ENCODE results near the gene AHCTF1. TPM values are rescaled to one million over a fixed set of nuclear protein-coding genes. Genes with fewer than 3 reads are reported as not detected.

Gene AHCTF1
- total and polyA plus RNA-seq, 8 donors, result 22.4 to 62.5 (median 49.5) TPM

DNA sequence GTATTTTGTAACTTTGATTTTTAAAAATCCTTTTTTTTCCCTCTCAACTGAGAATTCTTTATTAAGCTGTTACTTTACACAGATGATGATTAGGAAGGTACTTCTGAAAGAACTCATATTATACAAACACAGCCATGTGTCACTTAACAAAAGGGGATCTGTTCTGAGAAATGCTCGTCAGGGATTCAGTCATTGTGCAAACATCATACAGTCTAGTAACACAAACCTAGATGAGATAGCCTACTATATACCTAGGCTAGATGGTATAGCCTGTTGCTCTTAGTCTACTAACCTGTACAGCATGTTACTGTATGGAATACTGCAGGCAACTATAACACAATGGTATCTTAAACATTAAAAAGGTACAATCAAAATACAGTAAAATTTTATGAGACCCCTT, 24.9 kb downstream of the AHCTF1 start:
- Histone ChIP-seq H3K4me3 (no peak overlapping the region), H3K27ac (no peak overlapping the region), H3K27me3 (no peaks in the 10 kb centered on the region), H3K36me3 (peaks cover 0 to 89% of the 10 kb centered on the region in 2 donors), H3K4me1 (no peaks in the 10 kb centered on the region), H3K9me3 (no peaks in the 10 kb centered on the region)
- TF ChIP-seq, protein P1, sequence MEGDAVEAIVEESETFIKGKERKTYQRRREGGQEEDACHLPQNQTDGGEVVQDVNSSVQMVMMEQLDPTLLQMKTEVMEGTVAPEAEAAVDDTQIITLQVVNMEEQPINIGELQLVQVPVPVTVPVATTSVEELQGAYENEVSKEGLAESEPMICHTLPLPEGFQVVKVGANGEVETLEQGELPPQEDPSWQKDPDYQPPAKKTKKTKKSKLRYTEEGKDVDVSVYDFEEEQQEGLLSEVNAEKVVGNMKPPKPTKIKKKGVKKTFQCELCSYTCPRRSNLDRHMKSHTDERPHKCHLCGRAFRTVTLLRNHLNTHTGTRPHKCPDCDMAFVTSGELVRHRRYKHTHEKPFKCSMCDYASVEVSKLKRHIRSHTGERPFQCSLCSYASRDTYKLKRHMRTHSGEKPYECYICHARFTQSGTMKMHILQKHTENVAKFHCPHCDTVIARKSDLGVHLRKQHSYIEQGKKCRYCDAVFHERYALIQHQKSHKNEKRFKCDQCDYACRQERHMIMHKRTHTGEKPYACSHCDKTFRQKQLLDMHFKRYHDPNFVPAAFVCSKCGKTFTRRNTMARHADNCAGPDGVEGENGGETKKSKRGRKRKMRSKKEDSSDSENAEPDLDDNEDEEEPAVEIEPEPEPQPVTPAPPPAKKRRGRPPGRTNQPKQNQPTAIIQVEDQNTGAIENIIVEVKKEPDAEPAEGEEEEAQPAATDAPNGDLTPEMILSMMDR (IDR thresholded peaks at IDR 0.05), result no peak
- ATAC-seq (no peak), DNase-seq (no peak)
- intact Hi-C loops (cut with DNase I), result no loop called here

GRCh38 chr1:246901874-246902273, 29.9 kb downstream of the AHCTF1 start:
- H3K27ac ChIP-seq, result no peak overlapping the region
- no peaks in the 10 kb centered on the region for H3K27me3 ChIP-seq
- H3K4me3 ChIP-seq, result no peak overlapping the region
- peaks cover 5 to 98% of the 10 kb centered on the region in 2 donors for H3K36me3 ChIP-seq
- ATAC-seq, result no peak
- intact Hi-C loops (cut with DNase I), result no loop called here
- TF ChIP-seq, protein P1 (IDR thresholded peaks at IDR 0.05), result no peak
- no peaks in the 10 kb centered on the region for H3K9me3 ChIP-seq
- H3K4me1 ChIP-seq, result no peaks in the 10 kb centered on the region
- DNase-seq, result no peak

DNA sequence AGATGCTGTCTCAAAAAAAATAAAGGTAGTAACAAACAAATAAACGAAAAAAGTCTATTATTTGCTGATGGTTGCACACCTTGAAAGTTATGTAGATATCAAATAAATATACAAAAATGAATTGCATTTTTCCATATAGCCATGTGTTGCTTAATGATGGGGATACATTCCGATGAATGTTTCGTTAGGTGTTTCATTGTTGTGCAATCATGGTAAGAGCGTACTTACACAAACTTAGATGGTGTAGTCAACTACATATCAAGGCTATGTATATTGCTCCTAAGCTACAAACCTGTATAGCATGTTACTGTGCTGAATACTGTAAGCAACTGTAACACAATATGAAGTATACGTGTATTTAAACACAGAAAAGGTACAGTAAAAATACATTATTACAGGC, 34.4 kb downstream of the AHCTF1 start:
- H3K4me3 ChIP-seq, result no peak overlapping the region
- H3K36me3 ChIP-seq, result peaks cover 5 to 93% of the 10 kb centered on the region in 2 donors
- H3K4me1 ChIP-seq, result no peaks in the 10 kb centered on the region
- ATAC-seq (no peak), DNase-seq (no peak)
- intact Hi-C loops (cut with DNase I), result no loop called here
- TF ChIP-seq, protein P1 (IDR thresholded peaks at IDR 0.05), result no peak
- no peak overlapping the region for H3K27ac ChIP-seq
- no peaks in the 10 kb centered on the region for H3K9me3 ChIP-seq
- H3K27me3 ChIP-seq, result no peaks in the 10 kb centered on the region

- intact Hi-C loops (cut with DNase I), result no loop called here
- TF ChIP-seq, protein P1 (IDR thresholded peaks at IDR 0.05), result no peak
- Histone ChIP-seq H3K4me3 (no peak overlapping the region), H3K27ac (no peak overlapping the region), H3K4me1 (no peaks in the 10 kb centered on the region), H3K36me3 (peaks cover 5 to 94% of the 10 kb centered on the region in 2 donors), H3K27me3 (no peaks in the 10 kb centered on the region), H3K9me3 (no peaks in the 10 kb centered on the region)
- no peak for ATAC-seq
- DNase-seq, result no peak
Observed at GRCh38 chr1:246893191-246893939, 38.4 kb downstream of the AHCTF1 start.

- Histone ChIP-seq H3K36me3 (peaks cover 0 to 94% of the 10 kb centered on the region in 2 donors), H3K27me3 (no peaks in the 10 kb centered on the region), H3K4me3 (no peak overlapping the region), H3K9me3 (no peaks in the 10 kb centered on the region), H3K27ac (no peak overlapping the region), H3K4me1 (no peaks in the 10 kb centered on the region)
- intact Hi-C loops (cut with DNase I), result no loop called here
- DNase-seq (no peak), ATAC-seq (no peak)
- TF ChIP-seq, protein P1 (IDR thresholded peaks at IDR 0.05), result no peak
Observed at GRCh38 chr1:246891105-246891504, 40.6 kb downstream of the AHCTF1 start.
